Keratinocyte (primary cell): Measurements from ENCODE around the gene ARHGAP1.

Experiments used
- CTCF ChIP-seq, 3 experiments: IDR thresholded peaks in 1 of 3; conservative IDR thresholded peaks in 1 of 3; optimal IDR thresholded peaks in 1 of 3; 2 replicates in 2 of 3; 3 replicates in 1 of 3; pipeline versions ENCODE3 to v1.5.1; 2011; ENCODE audit warnings: low read length in 3 of 3, mild to moderate bottlenecking in 3 of 3, moderate library complexity in 2 of 3, control low read depth in 1 of 3, inconsistent platforms in 1 of 3; ENCODE audit not compliant: insufficient read depth in 2 of 3; ENCODE audit errors: extremely low read depth in 1 of 3
- EZH2 ChIP-seq: IDR thresholded peaks from one replicate; pipeline ENCODE4 v1.6.1; 2012; ENCODE audit warnings: inconsistent platforms, mild to moderate bottlenecking, low read length, moderate library complexity

GRCh38 chr11:46678741-46679130 is 21.7 kb downstream of the ARHGAP1 start:
- TF ChIP-seq CTCF (optimal IDR thresholded peaks at IDR 0.05 in 1 of 3, IDR thresholded peaks at IDR 0.05 in 1 of 3, conservative IDR thresholded peaks at IDR 0.05 in 1 of 3; ENCODE audit: extremely low read depth in 1 of 3, insufficient read depth in 2 of 3, low read length in 3 of 3): no peak
- no peak for TF ChIP-seq EZH2
